HG03565 (cell line): Measurements from ENCODE around the gene HIPK1.
"Not testable (repeated sequence)": the region's sequence is repeated elsewhere in the genome, so short reads cannot be mapped to it uniquely, and the experiment has no call there.

ENCODE experiments used
- ATAC-seq: cut with Tn5 transposase; IDR thresholded peaks from one replicate; pipeline ENCODE4 v1.9.1; 2021; ENCODE audit warnings: mild to moderate bottlenecking, moderate library complexity; ENCODE audit not compliant: unreplicated experiment

Gene HIPK1

DNA sequence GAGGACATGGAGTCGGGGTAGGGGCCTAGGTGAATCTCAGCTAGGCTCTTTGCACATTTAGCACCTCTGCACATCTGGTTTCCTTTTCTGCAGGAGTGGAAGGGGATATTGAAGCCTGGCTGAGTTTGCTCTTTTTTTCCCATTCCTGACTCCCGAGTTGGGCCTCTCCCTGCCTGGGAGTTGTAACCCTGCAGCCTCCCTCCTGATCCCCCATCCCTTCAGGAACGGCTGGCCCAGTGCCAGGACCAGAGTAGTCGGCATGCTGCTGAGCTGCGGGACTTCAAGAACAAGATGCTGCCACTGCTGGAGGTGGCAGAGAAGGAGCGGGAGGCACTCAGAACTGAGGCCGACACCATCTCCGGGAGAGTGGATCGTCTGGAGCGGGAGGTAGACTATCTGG lies 51.0 kb downstream of the HIPK1 start:
- no peak for ATAC-seq

DNA sequence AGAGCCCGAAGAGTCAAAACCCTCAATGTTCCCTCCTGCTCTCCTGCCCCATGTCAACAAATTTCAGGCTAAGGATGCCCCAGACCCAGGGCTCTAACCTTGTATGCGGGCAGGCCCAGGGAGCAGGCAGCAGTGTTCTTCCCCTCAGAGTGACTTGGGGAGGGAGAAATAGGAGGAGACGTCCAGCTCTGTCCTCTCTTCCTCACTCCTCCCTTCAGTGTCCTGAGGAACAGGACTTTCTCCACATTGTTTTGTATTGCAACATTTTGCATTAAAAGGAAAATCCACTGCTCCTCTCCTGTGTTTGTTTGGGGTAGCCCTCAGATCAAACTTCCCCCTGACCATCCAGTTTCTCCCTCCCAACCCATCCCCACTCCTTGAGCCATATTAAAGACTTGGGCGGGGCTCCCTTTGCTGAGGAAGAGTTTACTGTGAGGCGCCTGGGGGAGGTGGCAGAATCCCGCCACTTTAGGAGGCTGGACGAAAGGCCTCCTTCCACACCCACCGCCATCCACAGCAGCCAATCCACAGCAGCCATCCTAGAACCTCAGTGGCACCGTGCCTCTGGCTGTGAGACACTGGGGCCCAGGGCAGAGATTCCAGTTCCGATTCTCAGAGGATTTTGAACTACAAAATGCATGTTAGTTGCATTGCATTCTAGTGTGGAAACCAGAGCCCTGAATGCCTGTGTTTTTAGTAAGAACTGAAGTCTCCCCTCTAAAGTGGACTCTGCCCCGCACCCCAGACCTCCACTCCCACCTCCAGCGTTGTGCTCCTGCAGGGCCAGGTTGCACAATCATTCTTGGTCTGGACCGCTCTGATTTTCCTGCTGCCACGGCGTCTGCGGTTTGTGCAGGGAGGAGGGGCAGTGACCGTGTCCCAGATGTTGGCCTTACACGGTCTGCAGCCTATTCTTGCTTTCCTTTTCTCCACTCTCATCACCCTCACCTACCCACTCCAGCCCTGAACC lies 53.1 kb downstream of the HIPK1 start:
- no peak for ATAC-seq

DNA sequence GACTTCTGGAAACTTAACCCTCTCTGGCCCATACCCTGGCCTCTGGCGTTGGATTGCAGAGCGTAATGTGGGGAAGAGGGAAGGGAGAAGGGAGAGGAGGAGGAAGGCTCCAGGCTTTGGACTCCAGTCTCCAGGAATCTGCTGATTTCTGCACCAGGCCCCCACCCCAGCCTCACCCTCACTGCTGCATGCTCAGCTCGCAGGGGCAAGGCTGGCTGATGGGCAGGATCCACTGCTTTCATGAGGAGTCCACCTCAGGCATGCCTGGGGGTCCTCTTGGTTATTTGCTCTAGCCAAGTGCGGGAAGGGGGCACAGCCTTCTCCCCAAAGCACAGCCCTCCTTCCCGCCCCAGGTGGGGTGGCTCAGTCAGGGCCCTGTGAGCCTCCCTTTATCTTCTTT lies 53.8 kb downstream of the HIPK1 start:
- ATAC-seq, result no peak

DNA sequence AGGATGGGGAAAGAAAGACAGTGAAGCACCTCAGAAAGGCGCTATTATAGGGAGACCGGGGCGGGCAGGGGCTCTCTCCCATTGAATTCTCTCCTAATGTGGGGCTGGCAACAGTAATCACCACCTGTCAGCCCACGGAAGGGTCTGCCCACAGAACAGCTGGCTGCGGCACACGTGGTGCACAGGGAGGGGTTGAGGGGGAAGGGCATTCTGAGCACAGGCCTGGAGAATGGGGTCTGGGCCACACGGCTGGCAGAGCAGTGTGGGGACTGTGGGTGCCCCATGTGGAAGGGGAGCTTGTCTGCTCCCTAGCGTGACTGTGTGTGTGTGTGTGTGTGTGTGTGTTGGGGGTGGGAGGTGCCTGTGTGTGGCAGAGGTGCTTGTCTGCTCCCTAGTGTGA lies 54.3 kb downstream of the HIPK1 start:
- ATAC-seq, result no peak

DNA sequence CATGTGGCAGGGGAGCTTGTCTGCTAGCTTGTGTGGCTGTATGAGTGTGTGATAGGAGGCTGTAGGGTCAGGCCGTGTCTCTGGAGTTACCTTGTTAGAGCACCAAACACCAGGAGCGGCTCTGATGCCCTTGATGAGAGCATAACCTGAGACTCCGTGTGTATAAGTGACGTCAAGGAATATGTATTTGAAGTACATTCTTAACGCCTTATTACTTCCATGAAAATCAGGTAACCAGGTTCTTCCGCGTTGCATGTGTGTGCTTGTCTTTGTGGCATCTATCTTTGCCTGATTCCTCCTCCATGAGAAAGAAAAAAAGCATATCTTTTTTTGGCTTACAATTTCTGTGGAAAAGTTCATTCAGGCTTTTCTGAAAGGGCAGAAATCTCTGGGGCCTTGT lies 54.7 kb downstream of the HIPK1 start:
- no peak for ATAC-seq

DNA sequence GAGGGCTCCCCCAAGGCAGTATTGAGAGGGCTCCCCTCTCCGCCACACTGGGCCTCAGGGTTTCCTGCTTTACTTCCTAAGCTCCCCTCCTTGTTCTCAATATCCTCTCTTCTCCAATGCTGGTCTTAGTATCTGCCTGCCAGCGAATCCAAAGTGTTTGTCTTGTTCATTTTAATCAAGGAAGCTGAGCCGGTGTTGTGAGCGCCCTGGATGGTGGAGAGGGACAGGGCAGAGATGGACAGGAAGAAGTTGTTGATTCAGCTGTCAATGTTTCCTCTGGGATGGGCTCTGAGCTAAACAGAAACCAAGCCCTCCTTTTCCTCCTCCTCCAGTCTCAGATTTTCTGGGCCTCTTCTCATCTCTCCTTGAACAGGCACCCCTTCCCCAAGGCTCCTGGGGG lies 55.6 kb downstream of the HIPK1 start:
- no peak for ATAC-seq

DNA sequence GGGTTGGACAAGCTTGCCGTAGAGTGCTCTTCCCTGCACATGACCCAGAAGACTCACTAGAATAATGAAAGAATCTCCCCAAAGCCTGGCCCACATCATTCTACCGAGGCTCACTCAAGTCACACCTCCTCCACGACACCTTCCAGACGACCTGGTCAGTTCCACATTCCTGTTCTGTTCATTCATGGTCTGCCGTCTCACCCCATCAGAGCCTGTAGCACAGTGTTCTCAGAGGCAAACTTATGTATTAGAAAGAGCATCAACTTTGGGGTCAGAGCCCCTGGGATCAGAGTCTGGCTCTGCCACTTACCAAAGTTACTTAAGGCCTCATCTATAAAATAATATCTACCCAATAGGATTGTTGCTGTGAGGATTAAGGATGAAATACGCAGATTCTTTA lies 57.7 kb downstream of the HIPK1 start:
- no peak for ATAC-seq

DNA sequence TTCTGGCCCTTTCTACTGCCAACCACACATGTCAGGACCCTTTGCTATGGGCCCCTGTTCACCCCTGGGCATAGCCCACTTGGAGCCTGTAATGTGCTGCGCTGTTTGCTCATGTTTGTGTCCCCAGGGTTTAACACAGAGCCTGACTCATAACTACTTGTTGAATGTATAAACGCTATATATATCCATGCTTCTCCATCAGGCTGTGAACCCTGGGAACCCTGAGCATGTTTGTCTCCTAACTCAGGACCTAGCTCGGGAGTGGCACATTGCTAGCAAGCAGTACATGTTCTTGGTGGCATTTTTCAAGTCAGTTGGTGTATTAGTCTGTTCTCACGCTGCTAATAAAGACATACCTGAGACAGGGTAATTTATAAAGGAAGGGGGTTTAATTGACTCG lies 58.1 kb downstream of the HIPK1 start:
- no peak for ATAC-seq

DNA sequence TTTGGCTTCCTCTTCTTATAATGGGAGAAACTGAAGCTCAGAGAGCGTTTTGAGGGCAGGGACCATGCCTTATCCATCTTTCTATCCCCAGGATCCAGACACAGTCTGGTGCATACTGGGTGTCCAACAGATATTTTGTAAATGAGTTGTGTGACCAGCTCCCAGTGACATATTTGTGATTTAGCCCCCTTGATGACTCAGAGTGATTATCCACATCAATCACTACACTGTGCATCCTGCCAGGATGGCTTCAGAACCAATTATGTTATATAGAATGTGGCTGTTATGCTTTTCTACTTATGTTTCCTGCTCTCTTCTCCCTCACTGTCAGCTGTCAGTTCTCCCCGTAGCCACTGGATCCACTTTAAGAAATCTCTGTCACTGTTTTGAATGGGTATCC lies 61.4 kb downstream of the HIPK1 start:
- ATAC-seq, result no peak

DNA sequence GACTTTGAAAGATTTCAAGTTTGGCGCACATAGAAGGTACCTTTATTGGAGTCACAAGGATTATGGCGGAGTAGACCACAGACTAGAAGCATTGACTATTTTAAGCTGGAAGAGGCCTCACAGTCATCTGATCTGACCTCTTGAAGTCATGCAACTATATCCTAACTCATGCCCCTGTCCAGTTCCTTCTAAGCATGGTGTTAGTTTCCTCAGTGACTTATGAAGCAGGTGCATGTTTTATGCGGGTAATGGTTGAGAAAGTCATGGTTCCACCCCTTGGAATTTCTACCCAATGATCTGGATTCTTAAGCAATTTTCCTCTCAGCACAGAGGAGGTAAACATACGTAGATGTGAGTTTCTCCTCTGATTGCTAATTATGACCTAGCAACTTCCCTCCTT lies 61.8 kb downstream of the HIPK1 start:
- no peak for ATAC-seq

DNA sequence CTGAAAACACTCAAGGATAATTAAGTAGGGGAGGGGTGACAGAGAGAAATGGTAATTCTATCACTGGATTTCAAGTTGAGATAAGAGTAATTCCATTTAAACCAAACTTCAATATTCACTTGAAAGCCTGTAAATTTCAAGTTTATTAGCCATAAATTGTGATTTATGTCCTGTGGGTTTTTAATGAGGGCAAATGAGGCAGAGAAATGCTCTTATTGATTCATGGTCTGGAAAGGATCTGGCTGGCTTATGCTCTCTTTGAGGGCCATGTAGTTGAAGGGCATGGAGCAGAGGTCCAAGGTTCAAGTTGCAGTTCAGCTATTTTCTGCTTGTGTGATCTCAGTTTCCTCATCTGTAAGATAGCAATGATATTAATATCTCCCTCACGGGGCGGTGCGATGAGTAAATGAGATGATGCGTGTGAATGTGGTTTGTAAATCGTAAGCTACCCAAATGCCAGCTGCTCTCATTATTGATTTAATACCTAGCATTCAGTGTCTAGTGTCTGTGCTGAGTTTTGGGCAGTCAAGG lies 62.4 kb downstream of the HIPK1 start:
- no peak for ATAC-seq

DNA sequence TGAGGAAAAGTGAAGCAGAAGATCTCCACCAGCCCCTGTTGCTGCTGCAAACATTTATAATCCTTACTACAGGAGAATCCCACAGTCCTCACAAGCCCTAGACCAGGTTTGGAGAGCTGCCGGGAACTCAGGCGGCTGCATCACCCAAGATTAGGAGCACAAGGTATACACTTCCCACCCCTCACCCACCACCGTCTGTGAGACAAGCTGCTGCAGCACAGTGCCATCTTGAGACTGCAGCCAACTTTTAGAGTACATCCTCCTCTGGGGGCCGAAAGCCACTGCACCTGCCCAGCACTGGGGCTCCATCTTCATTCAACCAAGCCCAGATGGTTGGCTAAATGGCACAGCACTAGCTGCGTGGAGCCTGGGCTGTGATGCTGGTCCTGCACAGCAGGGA lies 63.9 kb downstream of the HIPK1 start:
- no peak for ATAC-seq

DNA sequence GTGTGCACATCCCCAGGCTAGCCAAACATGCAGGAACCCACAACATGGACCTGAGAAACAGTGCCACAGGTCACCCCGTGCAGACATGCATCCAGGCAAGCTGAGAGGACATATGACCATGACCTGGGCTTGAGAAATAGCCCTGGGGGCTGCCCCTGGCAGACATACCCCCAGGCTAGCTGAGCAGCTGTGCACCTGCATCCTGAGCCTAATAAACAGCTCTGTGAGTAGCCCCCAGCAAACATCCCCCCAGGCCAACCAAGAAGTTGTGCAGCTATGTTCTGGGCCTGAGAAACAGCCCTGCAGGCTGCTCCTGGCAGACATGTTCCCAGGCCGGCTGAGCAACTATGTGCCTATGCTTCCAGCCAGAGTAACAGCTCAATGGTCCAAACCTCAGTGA lies 64.6 kb downstream of the HIPK1 start:
- ATAC-seq, result no peak

DNA sequence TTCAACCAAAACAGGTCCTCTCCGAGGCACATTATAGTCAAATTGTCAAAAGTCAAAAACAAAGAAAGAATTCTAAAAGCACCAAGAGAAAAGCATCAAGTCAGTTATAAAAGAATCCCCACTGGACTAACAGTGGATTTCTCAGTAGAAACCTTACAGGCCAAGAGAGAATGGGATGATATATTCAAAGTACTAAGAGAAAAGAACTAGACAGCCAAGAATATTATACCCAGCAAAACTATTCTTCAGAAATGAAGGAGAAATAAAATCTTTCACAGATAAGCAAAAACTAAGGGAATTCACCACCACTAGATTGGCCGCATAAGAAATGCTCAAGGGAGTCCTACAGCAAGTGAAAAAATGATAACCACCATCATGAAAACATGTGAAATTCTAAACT lies 66.3 kb downstream of the HIPK1 start:
- no peak for ATAC-seq

DNA sequence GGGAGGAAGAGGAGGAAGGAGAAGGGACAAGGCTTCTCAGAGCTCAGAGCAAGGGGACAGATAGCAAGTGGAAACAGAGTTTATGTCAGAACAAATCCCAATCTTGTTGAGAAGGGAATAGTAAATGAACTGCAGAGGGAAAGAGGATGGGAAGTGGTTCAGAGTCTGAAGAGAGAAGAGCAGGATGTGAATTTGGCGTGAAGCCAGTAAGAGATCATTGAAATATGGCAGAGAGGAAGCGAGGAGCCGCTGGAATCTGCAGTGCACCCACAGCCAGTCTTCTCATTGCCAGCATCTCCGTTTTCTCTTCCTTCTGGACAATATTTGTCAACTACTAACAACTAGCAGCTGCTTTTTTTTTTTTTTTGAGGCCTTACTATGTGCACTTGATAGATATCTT lies 69.2 kb downstream of the HIPK1 start:
- no peak for ATAC-seq

DNA sequence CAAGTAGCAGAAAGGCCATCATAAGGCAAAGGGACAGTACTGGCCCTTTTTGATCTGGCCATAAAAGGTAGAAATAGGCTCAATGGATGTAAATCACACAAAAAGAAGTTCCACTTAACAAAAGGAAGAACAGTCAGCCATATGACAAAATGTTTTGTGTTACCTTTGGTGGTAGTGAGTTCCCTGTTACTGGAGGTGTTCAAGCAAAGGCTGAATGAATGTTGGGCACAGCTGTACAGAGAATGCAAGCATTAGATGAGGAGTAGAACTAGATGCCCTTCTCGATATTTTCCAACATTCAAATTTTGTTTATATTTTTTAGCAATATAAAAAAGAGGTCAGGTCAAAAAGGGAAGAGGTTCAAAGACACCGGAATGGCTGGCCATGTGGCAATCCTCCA lies 70.1 kb downstream of the HIPK1 start:
- no peak for ATAC-seq

DNA sequence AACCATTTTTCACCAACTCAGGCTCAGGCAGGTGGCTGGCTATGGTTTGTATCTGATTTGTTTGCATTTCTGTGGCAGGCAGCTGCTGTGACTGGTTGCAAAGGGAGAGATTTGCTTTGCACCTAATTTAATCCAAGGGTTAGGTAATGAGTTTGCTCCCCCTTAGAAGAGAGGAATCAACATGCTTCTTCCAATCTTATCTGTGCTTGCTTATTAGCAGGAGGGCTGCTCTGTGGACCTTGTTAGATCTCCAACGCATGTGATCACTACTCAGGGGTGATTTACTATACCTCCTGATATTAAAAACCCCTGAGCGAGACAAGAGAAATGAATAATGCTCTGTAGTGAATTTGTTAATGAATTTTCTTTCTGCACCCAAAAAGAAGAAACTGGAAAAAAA lies 70.7 kb downstream of the HIPK1 start:
- ATAC-seq, result no peak

DNA sequence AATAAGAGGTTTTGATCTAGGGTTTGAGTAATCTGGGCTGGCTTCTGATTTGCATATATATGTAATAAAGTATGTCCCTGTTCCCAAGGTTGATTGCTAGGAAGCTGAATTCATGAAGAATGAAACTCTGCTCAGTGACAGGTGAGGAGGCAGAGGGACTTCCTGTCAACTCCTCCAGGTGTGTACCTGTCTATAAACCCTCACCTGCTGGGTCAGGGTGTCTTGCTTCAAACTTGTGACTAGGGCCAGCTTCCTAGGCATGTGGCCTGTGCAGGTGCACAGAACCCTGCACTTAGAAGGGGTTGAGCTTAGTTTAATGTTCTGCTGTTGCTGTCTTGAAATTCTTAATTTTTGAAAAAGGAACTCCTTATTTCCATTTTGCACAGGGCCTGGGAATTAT lies 71.3 kb downstream of the HIPK1 start:
- ATAC-seq, result no peak

DNA sequence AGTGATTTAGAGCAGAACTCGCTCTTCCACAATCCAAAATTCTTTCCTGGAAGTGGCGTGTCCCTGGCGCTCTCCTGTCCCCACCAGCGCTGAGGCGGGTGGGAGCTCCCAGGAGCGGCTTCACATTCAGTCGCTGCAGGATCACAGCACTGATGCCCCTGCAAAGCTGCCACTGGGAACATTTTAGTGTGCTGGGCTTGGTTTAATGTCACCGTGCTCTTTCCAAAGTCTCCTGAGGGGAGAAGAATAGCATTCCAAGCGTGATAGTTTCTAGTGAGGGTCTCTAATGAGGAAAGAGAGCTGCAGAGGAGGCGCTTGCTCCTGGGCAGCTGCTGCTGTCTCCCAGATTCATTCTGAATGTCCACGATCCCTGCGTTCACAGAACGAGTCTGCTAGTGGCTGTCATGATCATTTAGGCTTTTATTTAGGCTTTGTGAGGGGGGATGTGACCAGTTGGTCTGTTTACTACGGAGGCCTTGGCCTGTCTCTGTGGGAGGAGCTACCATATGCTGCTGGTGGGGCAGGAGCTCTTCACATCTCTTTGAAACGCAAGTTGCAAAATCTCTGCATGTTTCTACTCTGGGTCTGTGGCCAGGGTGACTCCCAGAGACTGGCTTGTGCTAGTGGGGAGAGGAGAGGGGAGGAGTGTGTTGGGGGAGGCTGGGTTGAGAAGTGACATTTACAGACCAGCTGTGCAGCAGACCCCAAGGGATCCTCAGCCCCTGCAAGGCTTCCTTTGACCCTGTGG lies 73.5 kb downstream of the HIPK1 start:
- ATAC-seq, result no peak

DNA sequence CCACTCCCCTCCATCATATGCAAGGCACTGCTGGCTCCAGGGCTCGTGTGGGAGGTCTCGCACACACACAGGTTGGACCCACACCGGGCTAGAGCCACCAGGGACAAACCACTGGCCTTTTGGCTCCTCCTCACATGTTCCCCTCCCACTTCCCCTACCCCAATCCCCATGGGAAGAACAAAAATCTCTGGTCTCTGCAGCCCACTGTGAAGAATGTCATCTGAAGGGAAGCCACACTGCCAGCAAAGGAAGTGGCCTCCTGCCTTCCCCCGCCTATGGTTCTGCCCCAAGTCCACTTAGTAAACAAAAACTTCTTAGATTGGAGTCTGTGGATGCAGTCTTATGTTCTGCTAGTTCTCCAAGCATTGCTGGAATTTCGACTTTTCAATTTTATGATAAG lies 74.3 kb downstream of the HIPK1 start:
- ATAC-seq, result no peak

DNA sequence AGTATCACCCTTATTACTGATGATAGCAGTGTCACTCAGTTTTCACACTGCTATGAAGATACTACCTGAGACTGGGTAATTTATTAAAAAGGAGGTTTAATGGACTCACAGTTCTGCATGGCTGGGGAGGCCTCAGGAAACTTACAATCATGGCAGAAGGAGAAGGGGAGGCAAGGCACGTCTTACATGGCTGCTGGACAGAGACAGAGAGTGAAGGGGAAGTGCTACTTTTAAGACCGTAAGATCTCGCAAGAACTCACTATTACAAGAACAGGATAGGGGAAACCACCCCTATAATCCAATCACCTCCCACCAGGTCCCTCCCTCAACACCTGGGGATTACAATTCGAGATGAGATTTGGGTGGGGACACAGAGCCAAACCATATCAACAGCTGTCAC lies 77.7 kb downstream of the HIPK1 start:
- ATAC-seq, result not testable (repeated sequence)

DNA sequence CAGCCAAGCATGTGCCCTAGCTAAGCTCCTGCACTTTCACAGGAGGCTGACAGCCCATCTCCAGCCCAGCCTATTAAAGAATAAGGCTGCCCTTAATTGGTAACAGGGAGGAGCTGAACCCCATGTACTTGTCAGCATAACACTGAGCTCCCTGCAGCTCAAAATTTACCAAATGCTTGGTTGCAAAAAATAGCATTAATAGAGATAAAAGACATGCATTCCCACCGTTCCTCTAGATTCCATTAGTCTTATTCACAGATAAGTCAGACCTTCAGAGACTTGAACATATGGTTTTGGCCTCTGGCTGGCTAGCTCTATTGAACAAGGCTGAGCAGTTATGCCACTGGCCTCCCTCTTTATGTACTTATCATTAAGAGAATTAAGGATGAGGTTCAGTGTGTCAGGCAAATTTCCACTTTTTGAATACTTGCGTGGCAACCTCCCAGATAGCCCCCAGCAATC lies 79.4 kb downstream of the HIPK1 start:
- ATAC-seq, result no peak
